AG10803 (cell line): ENCODE results near the gene UBQLN4.

ENCODE experiments used
- DNase-seq: peaks from one replicate; pipeline ENCODE4 v3.0.0; 2010; ENCODE audit warnings: low read depth
- H3K4me3 ChIP-seq: 2 replicates; pipeline ENCODE4 v1.5.1; 2011; ENCODE audit warnings: mild to moderate bottlenecking, low read length, control low read depth
- CTCF ChIP-seq: conservative IDR thresholded peaks from 2 replicates; pipeline ENCODE4 v1.5.1; 2011; ENCODE audit warnings: mild to moderate bottlenecking, low read length, control low read depth, inconsistent platforms

Gene UBQLN4

GRCh38 chr1:156060937-156061636, 7.5 kb upstream of the UBQLN4 start, which contains the start of gene RAB25:
RAB25 (plus strand) TSS chr1:156061160; CDS start chr1:156061401, 241 bp downstream.
- no peak within 1 kb of the TSS for H3K4me3 ChIP-seq
- DNase-seq: no peak
- TF ChIP-seq CTCF: no peak

- H3K4me3 ChIP-seq: no peak overlapping the region
- DNase-seq: no peak
- TF ChIP-seq CTCF: no peak
Measured at GRCh38 chr1:156056326-156056849, 2.8 kb upstream of the UBQLN4 start.

- DNase-seq: no peak
- no peak for TF ChIP-seq CTCF
Measured at GRCh38 chr1:156055281-156056048, 1.9 kb upstream of the UBQLN4 start.

GRCh38 chr1:156054500-156055280, 1.1 kb upstream of the UBQLN4 start, which contains the start of gene LAMTOR2:
LAMTOR2 (plus strand) TSS chr1:156054782; CDS start chr1:156054890, 108 bp downstream.
- no peak for TF ChIP-seq CTCF
- peak; percentile 91 for DNase-seq
- H3K4me3 ChIP-seq: peak within 1 kb of the TSS; percentile 98

More at GRCh38 chr1:156055281-156056048, 1.9 kb upstream of the UBQLN4 start:
- H3K4me3 ChIP-seq: peak overlapping the region; percentile 98

GRCh38 chr1:156052862-156053767, 483 bp downstream of the UBQLN4 start:
- peak; percentile 24 for TF ChIP-seq CTCF
- DNase-seq: peak; percentile 68
- peak overlapping the region; percentile 83 for H3K4me3 ChIP-seq
